ENCODE data around the gene ZNF750. TPM values are rescaled to one million over a fixed set of nuclear protein-coding genes. Genes with fewer than 3 reads are reported as not detected.

The ZNF750 gene
- total and polyA plus RNA-seq, 2 donors (not counting 3 experiments of a cell fraction or from before 2014, with no cell fraction given): 0.15 to 0.80 TPM

- Histone ChIP-seq H3K9ac (replicated peaks; ENCODE audit: extremely low read depth, insufficient read depth, low read length) (no peak overlapping the region), H3K27me3 (ENCODE audit: control insufficient read depth in 2 of 2, insufficient read depth in 2 of 2, low read length in 2 of 2) (no peaks in the 10 kb centered on the region), H3K4me2 (ENCODE audit: insufficient read depth, low read length) (no peak overlapping the region), H3K27ac (ENCODE audit: insufficient read depth, low read depth, low read length) (no peak overlapping the region), H4K20me1 (replicated peaks; ENCODE audit: control insufficient read depth, extremely low read depth, insufficient read depth, low read length) (no peaks in the 10 kb centered on the region), H3K36me3 (ENCODE audit: control insufficient read depth in 2 of 2, extremely low read depth in 1 of 2, insufficient read depth in 2 of 2, low read length in 2 of 2) (peaks cover 0 to 2% of the 10 kb centered on the region in 2 experiments), H3K4me1 (ENCODE audit: control insufficient read depth, extremely low read depth, insufficient read depth, low read length) (no peaks in the 10 kb centered on the region), H3K4me3 (replicated peaks in 1 of 3; ENCODE audit: insufficient read depth in 1 of 3, low read depth in 1 of 3, low read length in 3 of 3) (no peak overlapping the region), H3K79me2 (ENCODE audit: control insufficient read depth, insufficient read depth, low read length) (no peaks in the 10 kb centered on the region), H3K9me1 (replicated peaks; ENCODE audit: control insufficient read depth, extremely low read depth, insufficient read depth, low read length) (no peaks in the 10 kb centered on the region), H2AFZ (ENCODE audit: low read depth, low read length) (no peak overlapping the region), H3K9me3 (replicated peaks; ENCODE audit: control insufficient read depth, insufficient read depth, low read length) (no peaks in the 10 kb centered on the region)
- FAIRE-seq (no peak), DNase-seq (ENCODE audit: low read depth, low spot score) (no peak)
- TF ChIP-seq POLR2A (IDR thresholded peaks at IDR 0.05; ENCODE audit: low read depth, low read length) (no peak), JUN (IDR thresholded peaks at IDR 0.05; ENCODE audit: borderline replicate concordance, insufficient read depth, insufficient read length, low read depth) (no peak), MYC (IDR thresholded peaks at IDR 0.05; ENCODE audit: low read depth, low read length) (no peak), GATA2 (IDR thresholded peaks at IDR 0.05; ENCODE audit: insufficient read depth, insufficient read length, low read depth, low read length) (no peak), EZH2 (IDR thresholded peaks at IDR 0.05; ENCODE audit: borderline replicate concordance, low read depth, low read length, severe bottlenecking) (no peak), POLR2AphosphoS5 (IDR thresholded peaks at IDR 0.05; ENCODE audit: insufficient read depth, low read depth, low read length) (no peak), CTCF (IDR thresholded peaks at IDR 0.05; ENCODE audit: extremely low read depth in 1 of 2, insufficient read depth in 1 of 2, low read depth in 1 of 2, low read length in 2 of 2) (no peak), FOS (IDR thresholded peaks at IDR 0.05; ENCODE audit: borderline replicate concordance, insufficient read depth, low read length) (no peak), MAX (IDR thresholded peaks at IDR 0.05; ENCODE audit: insufficient read depth, insufficient read length) (no peak)
- dilution Hi-C loops (cut with MboI; ENCODE audit: extremely low pct_ligation_motif_present, low sequenced_read_pairs) (no loop called here), intact Hi-C loops (cut with micrococcal nuclease) (no loop called here)
- BruUV-seq (replicated peaks): no TSS peak
- CTCF ChIA-PET: interaction anchor here (1.0 to 1.5 kb wide), 6 partner anchors 12 to 100 kb away, joined by 3 to 5 read pairs (median 4); no protein-coding TSS in a partner anchor
- POLR2A ChIA-PET: no interaction called here
Observed at GRCh38 chr17:82817947-82818346, 21.9 kb downstream of the ZNF750 start.
